Stimulated activated effector memory CD8-positive, alpha-beta T cell treated with anti-CD3 and anti-CD28 coated beads, Interleukin-12 subunit alpha, Interleukin-12 subunit beta, amount 100 ng/mL, for 72 hours (primary cell): ENCODE measurements around the gene IL20.

Experiments used
- ATAC-seq: fragments of 150-1000 bp; cut with Tn5 transposase; 2 replicates; pipeline ENCODE4 v1.10.0; 2021
- DNase-seq, 2 donors: peaks; one replicate each; pipeline ENCODE4 v3.0.0; 2021 to 2022; ENCODE audit warnings: low spot score in 2 of 2
- H3K27ac Mint-ChIP-seq: one replicate; pipeline ENCODE4 v1.8.0; 2022; ENCODE audit warnings: mild to moderate bottlenecking, mixed read lengths
- H3K36me3 Mint-ChIP-seq: one replicate; pipeline ENCODE4 v1.8.0; 2022; ENCODE audit warnings: mild to moderate bottlenecking, mixed read lengths
- H3K4me1 Mint-ChIP-seq: one replicate; pipeline ENCODE4 v1.8.0; 2022; ENCODE audit warnings: mixed read lengths
- H3K4me3 Mint-ChIP-seq: one replicate; pipeline ENCODE4 v1.8.0; 2022; ENCODE audit warnings: mild to moderate bottlenecking, mixed read lengths
- H3K9me3 Mint-ChIP-seq: one replicate; pipeline ENCODE4 v1.8.0; 2022; ENCODE audit warnings: mixed read lengths

IL20 gene

GRCh38 chr1:206864939-206865671, at the start of gene IL20:
IL20 (plus strand) TSS chr1:206865623; CDS start chr1:206865853, 230 bp downstream.
- H3K27ac Mint-ChIP-seq: no peak within 1 kb of the TSS
- DNase-seq: peak; percentile 92
- ATAC-seq: peak; percentile 87
- H3K36me3 Mint-ChIP-seq: no peaks in the 10 kb centered on the region
- H3K4me1 Mint-ChIP-seq: peaks cover 11% of the 10 kb centered on the region
- H3K9me3 Mint-ChIP-seq: no peaks in the 10 kb centered on the region
- H3K4me3 Mint-ChIP-seq: no peak within 1 kb of the TSS

- Mint-ChIP-seq H3K4me3 (peak overlapping the region; percentile 19), H3K36me3 (no peaks in the 10 kb centered on the region), H3K9me3 (no peaks in the 10 kb centered on the region), H3K4me1 (peaks cover 30% of the 10 kb centered on the region), H3K27ac (peak overlapping the region; percentile 16)
- DNase-seq (no peak), ATAC-seq (peak; percentile 96)
Measured at GRCh38 chr1:206816390-206817287, 48.8 kb upstream of the IL20 start.

GRCh38 chr1:206821493-206821892, 43.9 kb upstream of the IL20 start:
- Mint-ChIP-seq H3K27ac (no peak overlapping the region), H3K4me1 (peaks cover 17% of the 10 kb centered on the region), H3K9me3 (no peaks in the 10 kb centered on the region), H3K36me3 (no peaks in the 10 kb centered on the region), H3K4me3 (no peak overlapping the region)
- no peak for DNase-seq
- no peak for ATAC-seq

DNA sequence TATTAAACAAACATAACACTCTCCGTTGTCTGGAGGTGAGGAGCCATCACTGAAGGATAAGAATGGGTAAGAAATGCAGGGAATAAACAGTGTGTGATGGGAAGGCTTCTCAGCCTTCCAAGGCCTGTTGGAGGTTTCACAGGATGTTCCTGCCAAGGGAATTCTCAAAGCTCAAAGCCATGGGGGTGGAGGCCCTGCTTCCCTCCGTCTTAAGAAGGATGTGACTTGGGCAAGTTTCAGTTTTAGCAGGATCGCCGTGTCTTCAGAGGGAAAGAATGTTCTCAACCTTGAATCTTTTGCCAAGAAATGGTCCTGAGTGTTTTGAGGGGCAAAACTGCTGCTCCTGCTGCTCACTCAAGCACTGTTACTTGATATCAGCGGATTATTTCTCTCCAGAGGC, 41.7 kb upstream of the IL20 start:
- no peaks in the 10 kb centered on the region for H3K9me3 Mint-ChIP-seq
- H3K4me1 Mint-ChIP-seq: peaks cover 6% of the 10 kb centered on the region
- ATAC-seq (no peak), DNase-seq (no peak)
- H3K36me3 Mint-ChIP-seq: no peaks in the 10 kb centered on the region
- no peak overlapping the region for H3K4me3 Mint-ChIP-seq
- no peak overlapping the region for H3K27ac Mint-ChIP-seq

DNA sequence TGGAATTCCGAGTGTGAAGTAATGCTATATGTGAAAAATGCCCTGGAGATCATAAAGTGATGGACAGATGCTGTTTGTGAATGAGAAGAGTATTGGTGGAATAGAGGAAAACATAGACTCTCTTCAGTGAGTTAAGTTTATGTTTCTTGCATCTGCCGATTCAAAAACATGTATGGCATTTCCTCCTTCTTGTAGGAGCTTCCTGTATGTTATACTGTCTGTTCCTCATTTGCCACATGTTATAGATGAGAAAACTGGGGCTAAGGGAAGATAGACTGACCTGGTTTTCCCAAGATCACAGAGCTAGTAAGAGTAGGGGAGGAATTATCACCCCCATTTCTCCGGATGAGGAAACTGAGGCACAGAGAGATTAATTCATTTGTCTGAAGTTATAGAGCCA, 41.1 kb upstream of the IL20 start:
- ATAC-seq (no peak), DNase-seq (no peak)
- H3K4me1 Mint-ChIP-seq: peaks cover 11% of the 10 kb centered on the region
- H3K27ac Mint-ChIP-seq: no peak overlapping the region
- H3K9me3 Mint-ChIP-seq: no peaks in the 10 kb centered on the region
- H3K36me3 Mint-ChIP-seq: no peaks in the 10 kb centered on the region
- no peak overlapping the region for H3K4me3 Mint-ChIP-seq

GRCh38 chr1:206826394-206826793, 39.0 kb upstream of the IL20 start:
- H3K27ac Mint-ChIP-seq: no peak overlapping the region
- H3K9me3 Mint-ChIP-seq: no peaks in the 10 kb centered on the region
- no peaks in the 10 kb centered on the region for H3K36me3 Mint-ChIP-seq
- no peak for DNase-seq
- peaks cover 20% of the 10 kb centered on the region for H3K4me1 Mint-ChIP-seq
- no peak for ATAC-seq
- no peak overlapping the region for H3K4me3 Mint-ChIP-seq

GRCh38 chr1:206828061-206828460, 37.4 kb upstream of the IL20 start:
- ATAC-seq (no peak), DNase-seq (no peak)
- H3K4me3 Mint-ChIP-seq: no peak overlapping the region
- H3K36me3 Mint-ChIP-seq: no peaks in the 10 kb centered on the region
- H3K4me1 Mint-ChIP-seq: peaks cover 32% of the 10 kb centered on the region
- no peaks in the 10 kb centered on the region for H3K9me3 Mint-ChIP-seq
- no peak overlapping the region for H3K27ac Mint-ChIP-seq

GRCh38 chr1:206828765-206829164, 36.7 kb upstream of the IL20 start:
- Mint-ChIP-seq H3K27ac (peak overlapping the region; percentile 17), H3K36me3 (no peaks in the 10 kb centered on the region), H3K4me1 (peaks cover 35% of the 10 kb centered on the region), H3K9me3 (no peaks in the 10 kb centered on the region), H3K4me3 (peak overlapping the region; percentile 2)
- ATAC-seq (no peak), DNase-seq (no peak)

- H3K4me3 Mint-ChIP-seq: peak overlapping the region; percentile 2
- H3K4me1 Mint-ChIP-seq: peaks cover 32% of the 10 kb centered on the region
- no peaks in the 10 kb centered on the region for H3K36me3 Mint-ChIP-seq
- H3K27ac Mint-ChIP-seq: peak overlapping the region; percentile 17
- no peaks in the 10 kb centered on the region for H3K9me3 Mint-ChIP-seq
- ATAC-seq: peak; percentile 32
- no peak for DNase-seq
Measured at GRCh38 chr1:206829282-206829681, 36.1 kb upstream of the IL20 start.

DNA sequence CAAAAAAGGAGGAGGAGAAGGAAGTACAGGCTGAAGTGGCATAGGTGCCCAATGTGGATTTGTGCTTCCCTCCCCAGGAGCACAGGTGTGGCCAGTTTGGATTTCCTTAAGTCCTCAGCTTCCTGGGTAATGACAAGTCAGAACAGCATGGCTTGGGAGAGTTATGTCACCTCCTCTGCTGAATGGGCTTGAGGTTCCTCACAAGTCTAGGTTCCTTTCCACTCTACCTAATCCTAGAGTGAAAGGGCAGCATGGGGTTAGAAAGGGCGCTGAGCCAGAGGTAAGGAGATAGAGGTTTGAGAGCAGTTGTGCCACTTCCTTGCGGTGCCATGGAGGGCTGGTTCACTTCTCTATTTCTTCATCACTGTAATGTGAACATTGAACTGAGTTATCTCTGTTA, 35.5 kb upstream of the IL20 start:
- DNase-seq (no peak), ATAC-seq (peak; percentile 51)
- H3K4me3 Mint-ChIP-seq: no peak overlapping the region
- no peaks in the 10 kb centered on the region for H3K36me3 Mint-ChIP-seq
- H3K27ac Mint-ChIP-seq: peak overlapping the region; percentile 17
- no peaks in the 10 kb centered on the region for H3K9me3 Mint-ChIP-seq
- H3K4me1 Mint-ChIP-seq: peaks cover 29% of the 10 kb centered on the region

DNA sequence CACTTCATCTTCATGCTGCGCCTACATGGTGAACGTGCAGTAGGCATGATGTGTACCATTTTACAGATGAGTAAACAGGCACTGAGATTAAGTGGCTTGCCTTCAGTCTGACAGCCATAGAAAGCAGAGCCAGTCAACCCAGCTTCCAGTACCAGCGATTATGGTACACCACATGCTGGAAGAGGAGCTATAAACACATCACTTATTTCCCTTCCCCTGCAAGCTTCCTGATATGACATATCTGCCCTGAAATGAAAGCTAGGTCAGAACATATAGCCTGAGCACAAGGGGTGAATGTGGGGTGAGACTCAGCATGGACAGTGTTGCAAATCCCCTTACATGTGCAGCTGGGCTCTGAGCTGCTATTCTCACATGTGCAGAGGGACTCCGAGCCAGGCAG, 33.8 kb upstream of the IL20 start:
- Mint-ChIP-seq H3K9me3 (no peaks in the 10 kb centered on the region), H3K4me1 (peaks cover 29% of the 10 kb centered on the region), H3K36me3 (no peaks in the 10 kb centered on the region), H3K27ac (no peak overlapping the region), H3K4me3 (no peak overlapping the region)
- peak; percentile 53 for ATAC-seq
- DNase-seq: no peak

- H3K36me3 Mint-ChIP-seq: no peaks in the 10 kb centered on the region
- ATAC-seq: no peak
- peak overlapping the region; percentile 61 for H3K27ac Mint-ChIP-seq
Measured at GRCh38 chr1:206832352-206832880, 33.0 kb upstream of the IL20 start.

DNA sequence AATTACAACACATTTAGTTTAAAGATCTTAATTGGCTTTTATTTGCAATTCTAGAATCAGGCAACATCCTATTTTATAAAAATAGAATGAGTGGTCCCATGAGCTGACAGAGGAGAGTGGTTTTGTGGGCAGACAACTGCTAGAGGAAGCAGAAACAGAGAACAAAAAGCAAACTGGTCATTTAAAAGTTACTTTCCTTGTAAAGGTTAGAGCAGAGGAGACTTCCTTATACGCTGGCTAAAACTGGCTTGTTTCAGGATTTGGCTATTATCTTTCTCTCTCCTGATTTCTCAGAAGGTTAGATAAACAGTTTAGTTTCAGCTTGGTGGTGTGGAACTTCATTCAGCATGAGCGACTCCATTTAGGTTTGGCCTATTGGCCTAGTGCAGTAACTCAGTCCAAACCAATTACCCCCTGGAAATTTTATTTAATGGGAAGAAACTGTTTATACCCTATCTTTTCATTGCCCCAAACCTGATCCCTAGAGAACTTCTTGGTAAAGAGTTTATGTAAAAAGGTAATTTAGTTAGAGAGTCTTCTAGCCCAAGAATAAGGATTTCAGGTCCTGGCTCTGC, 32.2 kb upstream of the IL20 start:
- no peaks in the 10 kb centered on the region for H3K9me3 Mint-ChIP-seq
- H3K4me3 Mint-ChIP-seq: no peak overlapping the region
- H3K4me1 Mint-ChIP-seq: peaks cover 29% of the 10 kb centered on the region
- peak overlapping the region; percentile 61 for H3K27ac Mint-ChIP-seq
- H3K36me3 Mint-ChIP-seq: no peaks in the 10 kb centered on the region
- ATAC-seq (no peak), DNase-seq (no peak)

More at GRCh38 chr1:206832352-206832880, 33.0 kb upstream of the IL20 start:
- Mint-ChIP-seq H3K9me3 (no peaks in the 10 kb centered on the region), H3K4me1 (peaks cover 29% of the 10 kb centered on the region), H3K4me3 (no peak overlapping the region)
- DNase-seq: no peak

GRCh38 chr1:206833801-206834200, 31.6 kb upstream of the IL20 start:
- Mint-ChIP-seq H3K27ac (no peak overlapping the region), H3K4me1 (peaks cover 29% of the 10 kb centered on the region), H3K36me3 (no peaks in the 10 kb centered on the region), H3K9me3 (no peaks in the 10 kb centered on the region), H3K4me3 (no peak overlapping the region)
- no peak for ATAC-seq
- DNase-seq: no peak

- Mint-ChIP-seq H3K4me3 (no peak overlapping the region), H3K27ac (no peak overlapping the region), H3K36me3 (no peaks in the 10 kb centered on the region), H3K4me1 (peaks cover 25% of the 10 kb centered on the region), H3K9me3 (no peaks in the 10 kb centered on the region)
- ATAC-seq (no peak), DNase-seq (no peak)
Measured at GRCh38 chr1:206834217-206834616, 31.2 kb upstream of the IL20 start.
